Measurements from ENCODE around the gene ASPG.

The ASPG gene

DNA sequence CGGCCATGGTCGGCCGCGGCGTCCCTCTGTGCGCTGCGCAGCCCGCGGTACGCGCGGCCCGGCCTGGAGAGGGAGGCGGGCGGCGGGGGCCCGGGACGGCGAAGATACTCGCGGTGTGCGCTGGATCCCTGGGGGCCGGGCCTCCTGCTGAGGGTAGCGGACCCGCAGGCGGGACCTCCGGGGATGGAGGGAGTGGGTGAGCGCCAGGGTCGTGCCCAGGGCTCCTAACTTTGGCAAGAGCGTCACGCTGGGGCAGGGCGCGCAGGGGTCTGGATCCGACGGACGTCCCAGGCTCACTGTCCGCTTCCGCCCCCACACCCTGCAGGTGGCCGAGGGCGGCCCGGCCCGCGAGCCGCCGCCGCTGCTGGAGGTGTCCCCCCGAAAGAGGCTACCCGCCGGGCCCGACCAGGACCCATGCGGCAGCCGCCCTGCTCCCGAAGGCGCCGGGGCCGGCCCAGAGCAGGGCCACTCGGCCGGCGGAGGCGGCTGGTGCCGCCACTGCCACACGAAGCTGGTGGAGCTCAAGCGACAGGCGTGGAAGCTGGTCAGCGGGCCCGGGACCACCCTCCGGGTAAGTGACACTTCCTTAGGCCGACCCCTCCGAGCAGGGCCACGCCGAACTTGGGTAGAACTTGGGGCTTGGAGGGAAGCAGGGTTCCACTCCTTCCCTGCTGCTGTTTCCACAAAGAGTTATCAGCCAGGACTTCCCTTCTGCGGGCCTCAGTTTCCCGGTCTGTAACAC lies 53.4 kb downstream of the ASPG start:
- no peak for DNase-seq

DNA sequence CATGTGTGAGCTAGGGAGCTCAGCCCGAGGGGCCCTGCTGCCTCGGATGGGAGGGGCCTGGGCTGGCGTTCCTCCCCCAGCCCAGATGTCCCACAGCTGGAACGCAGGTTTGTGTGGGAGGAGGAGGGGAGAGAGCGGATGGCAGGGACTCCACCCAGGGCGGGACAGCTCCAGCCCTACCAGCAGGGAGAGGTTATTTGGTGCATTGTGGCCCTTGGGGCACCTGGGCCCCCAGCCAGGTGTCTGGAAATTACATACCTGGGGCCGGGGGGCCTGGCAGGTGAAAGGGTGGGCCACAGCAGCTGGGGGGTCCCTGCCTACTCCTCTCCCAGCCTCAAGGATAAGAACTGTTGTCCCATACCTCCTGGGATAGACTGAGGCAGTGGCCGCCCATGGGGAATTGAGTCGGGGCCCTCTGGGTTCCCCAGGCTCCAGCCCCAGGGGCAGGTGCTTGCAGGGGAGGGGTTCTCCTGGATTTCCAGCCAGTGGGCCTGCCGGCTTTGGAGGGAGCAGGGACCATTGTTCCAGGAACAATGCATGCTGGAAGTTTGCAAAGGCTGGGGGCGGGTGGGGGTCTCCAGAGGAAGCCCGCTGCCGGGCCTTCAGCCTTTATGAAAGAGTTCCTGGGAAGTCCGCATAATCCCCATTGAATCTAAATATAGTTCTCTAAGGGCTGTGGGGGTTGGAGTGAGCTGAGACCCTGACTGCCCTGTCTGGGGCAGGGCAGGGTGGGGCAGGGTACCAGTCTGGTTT lies 54.1 kb downstream of the ASPG start:
- no peak for DNase-seq

DNA sequence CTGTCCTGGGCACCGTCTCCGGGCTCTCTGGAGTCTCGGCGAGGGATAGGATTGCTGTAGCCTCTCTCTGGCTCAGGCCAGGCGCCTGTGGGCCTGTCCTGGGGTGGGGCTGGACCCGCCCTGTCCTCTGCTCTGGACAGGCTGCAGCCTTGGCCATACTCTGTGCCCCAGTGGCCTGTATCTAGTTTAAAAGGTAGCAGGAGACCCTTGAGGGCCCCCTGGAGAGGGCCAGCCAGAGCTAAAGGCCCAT lies 54.6 kb downstream of the ASPG start:
- DNase-seq = no peak

DNA sequence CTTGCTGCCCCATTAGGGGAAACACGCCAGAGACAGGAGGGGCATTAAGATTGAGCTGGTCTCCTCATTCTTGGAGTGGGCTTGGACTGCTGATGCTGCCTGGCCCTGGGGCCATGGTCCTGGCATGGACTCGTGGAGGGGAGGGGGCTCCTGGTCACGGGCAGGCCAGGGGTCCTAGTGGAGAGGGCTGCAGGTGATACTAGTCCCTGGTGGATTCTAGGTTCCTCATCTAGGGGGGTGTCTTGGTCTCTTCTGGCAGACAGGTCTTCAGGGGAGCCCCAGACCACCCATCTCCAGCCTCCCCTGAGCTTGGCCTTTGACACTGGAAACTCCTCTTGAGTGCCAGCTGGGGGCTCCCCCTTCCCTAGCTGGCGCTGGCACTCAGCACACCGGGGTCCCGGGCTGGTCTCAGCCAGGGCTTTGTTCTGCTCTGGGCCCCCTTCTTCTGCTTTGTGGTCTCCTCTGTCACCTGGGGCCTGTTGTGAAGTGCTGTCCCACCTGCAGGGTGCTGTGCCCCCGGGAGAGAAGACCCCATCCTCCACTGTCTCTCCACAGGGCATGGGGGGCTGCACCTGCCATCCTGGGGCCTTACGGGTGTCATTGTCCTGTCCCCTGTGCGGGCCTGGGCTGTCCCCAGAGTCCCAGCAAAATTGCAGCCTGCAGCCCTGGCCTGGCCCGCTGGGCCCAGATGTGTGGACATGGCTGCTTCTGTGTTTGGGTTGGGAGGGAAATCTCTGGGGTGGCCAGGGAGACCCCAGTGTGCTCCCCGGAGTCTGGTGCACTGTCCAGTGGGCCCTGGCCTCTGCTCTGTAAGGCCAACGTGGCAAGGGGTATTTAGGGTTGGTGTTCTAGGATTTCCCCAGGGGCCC lies 55.2 kb downstream of the ASPG start:
- no peak for DNase-seq

DNA sequence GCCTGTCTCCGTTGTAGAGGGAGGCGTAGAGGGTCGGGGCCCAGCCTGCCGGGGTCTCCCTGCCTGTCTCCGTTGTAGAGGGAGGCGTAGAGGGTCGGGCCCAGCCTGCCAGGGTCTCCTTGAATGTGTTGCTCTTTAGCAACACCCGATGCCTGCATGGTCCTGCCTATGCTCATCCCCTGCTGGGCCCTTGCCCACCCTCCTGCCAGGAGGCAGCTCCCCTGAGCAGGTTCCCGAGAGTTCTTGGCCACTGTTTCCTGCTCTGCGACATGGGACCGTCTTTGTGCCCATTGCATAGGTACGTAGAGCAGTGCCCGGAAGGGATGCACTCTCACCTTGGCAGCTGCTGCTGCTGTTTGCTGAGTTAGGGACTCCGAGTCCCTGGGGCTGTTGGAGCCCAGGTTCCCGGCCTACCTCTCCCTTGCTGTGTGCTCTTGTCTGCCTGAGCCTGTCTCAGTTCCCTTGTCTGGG lies 56.2 kb downstream of the ASPG start:
- DNase-seq = no peak

DNA sequence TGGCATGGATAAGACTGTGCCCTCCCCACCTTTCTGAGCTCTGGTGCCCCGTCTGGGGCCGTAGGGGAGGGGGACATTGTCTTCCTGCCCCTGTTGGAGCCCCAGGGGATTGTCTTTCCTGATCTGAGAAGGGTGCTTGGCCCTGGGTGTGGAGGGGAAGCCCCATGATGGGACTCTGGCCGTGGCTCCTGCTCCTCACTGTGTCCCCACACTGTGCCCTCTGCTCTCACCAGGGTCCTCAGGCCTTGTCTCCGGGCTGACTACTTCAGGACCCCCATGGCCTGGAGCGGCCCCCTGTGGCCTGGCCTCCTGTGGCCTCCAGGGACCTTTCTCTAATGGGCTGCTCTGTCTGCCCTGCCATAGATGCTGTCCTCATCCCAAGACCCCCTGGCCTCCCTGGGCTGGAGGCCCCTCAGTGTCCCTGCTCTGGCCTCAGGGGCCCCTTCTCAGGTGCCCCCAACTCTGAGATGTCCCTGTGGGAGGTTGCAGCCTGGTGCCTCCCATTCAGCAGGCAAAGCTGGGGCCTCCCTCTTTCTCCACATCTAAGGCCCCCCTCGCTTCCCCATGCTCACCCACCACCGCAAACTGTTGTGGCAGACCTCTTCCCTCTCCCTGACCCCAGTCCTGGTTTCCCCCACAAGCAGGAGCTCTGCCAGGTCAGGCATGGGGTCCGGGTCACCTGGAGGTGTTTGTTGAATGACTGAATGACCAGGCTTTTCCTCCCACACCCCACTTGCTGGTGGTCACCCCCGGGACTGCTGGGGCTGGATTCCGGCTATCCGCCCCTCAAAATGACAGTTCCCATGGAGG lies 56.8 kb downstream of the ASPG start:
- DNase-seq = no peak

DNA sequence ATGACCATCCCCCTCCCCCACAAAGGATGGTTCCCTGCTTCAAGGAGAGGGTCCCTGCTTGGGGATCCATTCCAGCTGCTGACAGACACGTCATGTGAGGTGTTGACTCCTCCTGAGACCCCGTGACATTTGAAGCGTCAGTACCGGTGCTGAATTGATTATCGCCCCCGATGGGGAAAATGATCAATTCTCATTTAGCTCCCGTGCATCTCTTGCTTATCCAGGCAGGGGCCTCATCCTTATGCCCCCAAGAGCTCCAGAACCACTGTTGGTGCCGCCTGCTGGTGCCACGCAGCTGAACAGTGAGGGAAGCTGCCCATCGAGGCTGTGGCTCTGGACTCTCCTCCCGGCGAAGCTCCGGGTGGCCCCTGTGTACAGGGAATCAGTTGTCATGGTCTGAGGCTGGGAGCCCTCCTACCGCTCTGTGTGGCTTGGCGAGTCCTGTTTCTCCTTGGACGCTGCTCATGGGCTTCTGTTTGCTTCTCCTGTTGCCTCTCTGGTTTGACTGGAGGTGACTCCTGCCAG lies 57.5 kb downstream of the ASPG start:
- DNase-seq = no peak

DNA sequence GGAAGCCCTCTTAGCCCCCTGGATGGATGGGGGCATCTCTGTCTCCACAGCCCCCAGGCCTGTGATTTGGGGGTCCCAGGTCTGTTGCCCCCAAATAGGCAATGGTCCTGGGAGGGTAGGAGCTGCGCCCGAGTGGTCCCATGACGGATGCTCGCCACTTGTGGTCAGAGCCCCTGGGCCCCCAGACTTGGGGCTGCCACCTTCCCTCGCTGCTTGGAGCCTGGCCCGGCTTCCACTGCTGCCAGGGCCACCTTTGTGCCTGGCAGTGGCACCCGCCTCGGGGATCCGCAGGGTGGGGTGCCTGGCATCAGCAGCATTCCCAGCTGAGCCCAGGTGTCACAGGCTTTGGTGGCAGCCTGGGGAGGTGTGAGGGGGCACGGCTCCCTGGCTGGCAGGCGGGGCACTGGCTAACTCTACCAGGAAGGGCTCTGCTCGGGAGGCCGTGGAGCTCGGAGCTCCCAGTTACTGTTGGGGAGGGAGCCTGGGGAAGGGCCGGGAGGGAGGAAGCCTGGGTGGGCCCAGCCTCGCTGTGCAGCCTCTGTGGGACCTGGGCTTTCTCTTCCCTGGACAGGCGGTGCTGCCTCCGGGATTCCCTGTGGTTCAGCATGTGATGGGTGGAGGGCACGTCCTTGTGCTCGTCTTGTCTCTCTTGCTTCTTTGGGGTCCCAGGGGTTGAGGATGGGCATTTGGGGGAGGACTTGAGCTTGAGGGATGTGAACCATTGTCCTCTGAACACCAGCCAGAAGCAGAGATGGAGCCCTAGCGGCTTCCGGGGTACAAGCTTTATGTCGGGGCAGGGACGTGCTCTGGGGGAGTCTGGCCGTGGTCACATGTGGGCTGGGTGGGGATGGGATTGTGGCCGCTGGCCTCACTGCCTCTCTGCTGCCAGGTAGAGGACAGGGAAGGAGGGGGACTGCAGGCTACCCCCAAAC lies 58.3 kb downstream of the ASPG start:
- DNase-seq = no peak

DNA sequence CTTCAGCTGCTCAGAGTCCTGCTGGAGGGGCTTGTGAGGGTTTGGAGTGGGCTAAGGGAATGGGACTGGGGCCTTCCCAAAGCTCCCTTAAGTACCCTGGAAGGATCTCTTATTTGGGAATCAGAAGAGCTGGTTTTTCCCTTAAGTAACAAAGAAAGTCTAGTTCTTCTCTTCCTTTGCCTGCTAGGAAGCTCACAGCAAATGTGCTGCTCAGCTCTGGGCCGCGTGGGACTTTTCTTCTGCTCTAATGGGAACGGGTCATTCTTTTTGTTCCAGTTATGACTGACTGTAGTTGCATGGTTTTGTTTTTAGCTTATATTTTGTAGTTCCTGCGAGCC lies 58.9 kb downstream of the ASPG start:
- no peak for DNase-seq

DNA sequence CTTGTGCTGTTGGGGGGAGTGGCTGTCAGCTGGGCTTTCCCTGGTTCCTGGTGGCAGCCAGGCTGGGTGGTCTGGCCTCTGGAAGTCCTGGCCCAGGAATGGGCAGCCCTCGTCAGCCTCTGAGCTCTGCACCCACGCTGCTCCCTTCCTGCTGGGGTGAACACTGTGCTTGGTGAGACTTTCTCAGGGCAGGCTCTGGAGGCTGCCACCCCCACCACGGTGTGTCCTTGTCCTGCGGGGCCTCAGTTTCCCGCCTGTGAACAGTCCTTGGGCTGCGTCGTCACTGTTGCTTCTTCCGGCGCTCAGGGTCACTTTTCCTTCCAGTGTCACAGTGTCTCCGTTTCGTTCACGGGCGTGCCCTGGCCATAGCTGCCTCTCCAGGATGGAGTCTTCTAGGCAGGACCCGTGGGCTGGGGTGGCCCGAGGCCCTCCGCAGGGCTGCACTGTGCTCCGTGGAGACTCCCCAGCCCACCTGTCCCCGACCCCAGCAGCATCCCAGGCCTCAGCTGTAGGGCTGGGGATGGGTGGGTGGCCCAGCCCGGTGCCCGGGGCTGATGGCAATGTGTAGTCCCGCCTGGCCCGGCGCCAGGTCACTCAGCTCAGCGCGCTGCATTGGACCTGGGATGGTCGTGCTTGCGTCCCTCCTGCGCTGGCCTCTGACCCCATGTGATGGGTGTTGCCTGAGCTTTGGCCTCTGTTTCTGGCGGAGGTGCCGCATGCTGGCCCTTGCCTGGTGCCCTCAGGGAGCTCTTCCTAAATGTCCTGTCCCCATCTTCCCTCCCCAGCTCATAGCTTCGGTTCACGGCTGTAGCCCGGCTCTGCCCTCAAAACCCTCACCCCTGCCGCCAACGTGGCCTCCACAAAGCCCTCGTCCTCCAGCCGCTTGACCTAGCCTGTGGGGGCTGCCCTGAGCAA lies 59.7 kb downstream of the ASPG start:
- DNase-seq = no peak

DNA sequence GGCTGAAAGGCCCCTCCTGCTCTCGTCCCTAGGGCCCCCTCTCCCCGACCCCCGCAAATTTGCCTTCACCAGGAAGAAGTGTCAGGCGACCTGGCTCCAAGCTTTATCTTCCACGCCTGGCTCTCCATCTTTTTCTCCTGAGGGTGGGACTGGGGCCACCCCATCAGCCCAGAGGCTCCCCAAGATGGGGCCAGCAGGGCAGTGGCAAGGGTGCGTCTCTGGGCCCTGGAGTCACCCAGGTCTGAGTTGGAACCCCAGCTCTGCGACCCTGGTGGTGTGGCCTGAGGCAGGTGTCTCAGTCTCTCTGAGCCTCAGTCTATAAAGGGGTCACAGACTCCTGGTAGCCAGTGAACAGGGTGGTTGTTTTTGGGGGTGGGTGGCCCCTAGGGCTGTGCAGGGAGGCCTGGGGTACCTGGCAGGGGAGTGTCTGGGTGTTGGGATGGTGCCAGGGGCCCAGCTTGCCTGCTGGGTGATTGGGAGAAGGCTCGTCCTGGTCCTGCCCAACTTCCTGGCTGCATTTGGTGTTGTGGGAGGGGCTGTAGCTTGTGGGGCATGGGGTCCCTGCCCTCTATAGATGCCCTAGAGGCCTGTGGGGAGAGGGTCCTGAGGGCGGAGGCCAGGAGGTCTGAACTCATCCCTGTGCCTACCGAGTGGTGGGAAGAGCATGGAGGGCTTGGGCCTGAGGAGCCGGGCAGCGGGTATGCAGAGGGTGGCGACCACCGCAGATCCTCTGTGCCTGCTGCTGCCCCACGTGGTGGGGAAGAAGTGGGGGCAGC lies 60.5 kb downstream of the ASPG start:
- no peak for DNase-seq

DNA sequence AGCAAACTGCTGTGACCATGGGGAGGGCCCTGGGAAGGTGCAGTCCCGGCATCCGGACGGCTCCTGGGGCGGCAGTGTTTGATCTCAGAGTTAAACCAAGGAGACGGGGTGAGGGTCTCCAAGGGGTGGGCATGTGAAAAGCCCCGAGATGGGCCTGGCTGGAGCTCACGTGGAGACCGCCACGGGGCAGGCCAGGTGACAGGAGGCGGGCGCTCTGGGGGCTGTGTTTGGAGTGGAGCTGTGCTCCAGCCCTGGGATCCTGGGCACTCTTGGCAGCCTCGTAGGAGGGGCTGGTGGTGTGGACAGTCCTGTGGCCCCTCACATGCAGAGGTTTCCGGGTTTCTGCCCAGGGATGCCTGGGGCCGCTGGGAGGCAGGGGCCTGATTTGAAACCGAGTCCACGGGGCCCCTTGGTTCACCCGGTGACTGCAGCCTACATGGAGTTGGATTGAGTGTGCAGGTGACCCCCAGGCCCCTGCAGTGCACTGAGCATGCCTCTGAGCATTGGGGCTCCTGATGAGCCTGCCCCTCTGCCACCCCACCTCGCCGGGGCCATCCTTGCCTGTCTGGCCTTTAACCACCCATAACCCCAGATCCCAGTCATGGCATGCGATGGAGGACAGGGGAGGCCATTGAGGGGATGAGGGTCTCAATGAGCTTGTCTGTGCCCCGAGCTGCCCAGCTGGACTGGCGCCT lies 61.3 kb downstream of the ASPG start:
- DNase-seq = no peak

DNA sequence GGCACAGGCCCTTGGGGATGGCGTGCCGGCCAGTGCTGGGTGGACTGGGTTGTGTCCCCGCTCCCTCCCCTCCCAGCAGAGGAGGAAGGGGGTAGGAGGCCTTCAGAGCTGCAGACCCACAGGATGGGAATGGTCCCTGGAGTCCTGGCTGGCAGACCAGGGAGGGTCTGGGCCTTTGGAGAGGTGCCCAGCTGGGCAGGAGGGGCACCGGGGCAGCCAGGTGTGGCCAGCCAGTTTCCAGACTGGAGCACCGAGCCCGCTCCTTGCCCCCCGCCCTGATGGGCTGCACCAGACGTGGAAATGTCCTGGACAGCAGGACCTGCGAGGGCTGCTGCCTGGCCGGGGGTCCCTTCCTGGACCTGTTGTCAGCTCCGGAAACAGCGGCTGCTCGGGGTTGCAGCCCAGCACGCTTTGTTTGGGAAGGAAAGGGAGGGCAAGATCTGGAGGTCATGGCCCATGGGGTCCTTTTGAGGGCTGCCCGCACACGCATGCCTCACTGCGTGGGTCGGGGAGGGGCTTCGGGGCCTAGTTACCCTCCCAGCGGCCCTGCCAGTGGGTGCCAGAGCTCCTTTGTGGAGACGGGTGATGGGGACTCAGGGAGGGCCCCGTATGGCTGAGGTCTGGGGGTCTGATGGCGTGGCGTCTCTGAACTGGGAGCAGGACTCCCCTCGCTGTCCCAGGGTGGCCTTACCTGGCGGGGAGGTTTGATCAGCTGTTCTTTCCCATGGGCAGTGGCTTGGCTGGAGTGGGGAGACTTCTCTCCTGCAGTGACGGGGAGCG lies 62.0 kb downstream of the ASPG start:
- no peak for DNase-seq

DNA sequence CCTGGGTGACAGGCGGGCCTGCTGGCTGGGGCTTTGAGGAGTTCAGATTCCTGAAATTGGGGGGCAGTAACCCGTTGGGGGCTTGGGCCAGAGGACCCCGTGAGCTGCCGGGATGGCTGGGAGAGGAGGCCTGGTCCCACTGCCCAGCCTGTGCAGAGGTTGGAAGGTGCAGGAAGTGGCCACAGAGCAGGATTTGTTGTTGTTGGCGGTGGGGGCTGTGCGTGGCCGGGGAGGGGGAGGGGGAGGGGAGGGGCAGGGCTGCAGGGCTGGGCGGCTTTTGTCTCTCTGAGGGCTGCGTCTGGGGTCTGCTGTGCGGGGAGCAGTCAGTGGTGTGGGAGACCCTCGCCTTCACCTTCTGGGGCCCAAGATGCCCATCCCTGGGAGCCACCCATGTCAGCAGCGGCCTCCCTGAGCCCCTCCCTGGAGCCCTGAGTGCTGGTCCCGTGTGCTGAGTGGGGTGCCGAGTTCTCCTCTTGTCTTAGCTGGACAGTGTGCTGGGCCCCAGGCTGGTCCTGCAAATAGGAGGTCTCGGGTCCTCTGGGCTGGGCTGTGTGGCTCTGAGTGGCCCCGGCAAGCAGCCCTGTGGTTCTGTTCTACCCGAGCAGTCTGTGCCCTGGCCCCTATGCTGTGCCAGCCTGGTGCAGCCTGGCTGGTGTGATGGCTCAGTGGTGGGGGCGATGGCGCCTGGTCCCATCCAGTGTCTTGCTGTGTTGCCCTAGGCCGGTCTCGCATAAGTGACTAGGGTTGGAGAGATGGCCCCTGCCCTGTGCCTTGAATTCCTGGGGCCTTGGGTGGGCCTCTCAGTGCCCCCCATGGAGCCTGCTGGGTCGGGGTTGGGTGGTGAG lies 63.2 kb downstream of the ASPG start:
- DNase-seq = no peak

DNA sequence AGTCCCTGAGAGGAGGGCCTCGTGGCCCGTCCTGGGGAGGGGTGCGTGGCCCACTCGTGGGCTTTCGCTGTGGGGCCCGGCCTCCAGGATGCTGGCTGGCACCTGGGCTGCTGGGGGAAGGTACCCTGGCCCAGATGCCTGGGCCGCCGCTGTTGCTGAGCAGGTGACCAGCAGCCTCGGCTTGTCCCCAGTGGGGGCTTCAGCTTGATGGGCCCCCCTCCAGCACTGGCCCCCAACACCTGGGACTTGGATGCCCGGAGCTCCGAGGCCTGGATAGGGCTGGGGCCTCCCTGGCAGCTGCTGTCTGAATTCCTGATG lies 63.7 kb downstream of the ASPG start:
- no peak for DNase-seq

DNA sequence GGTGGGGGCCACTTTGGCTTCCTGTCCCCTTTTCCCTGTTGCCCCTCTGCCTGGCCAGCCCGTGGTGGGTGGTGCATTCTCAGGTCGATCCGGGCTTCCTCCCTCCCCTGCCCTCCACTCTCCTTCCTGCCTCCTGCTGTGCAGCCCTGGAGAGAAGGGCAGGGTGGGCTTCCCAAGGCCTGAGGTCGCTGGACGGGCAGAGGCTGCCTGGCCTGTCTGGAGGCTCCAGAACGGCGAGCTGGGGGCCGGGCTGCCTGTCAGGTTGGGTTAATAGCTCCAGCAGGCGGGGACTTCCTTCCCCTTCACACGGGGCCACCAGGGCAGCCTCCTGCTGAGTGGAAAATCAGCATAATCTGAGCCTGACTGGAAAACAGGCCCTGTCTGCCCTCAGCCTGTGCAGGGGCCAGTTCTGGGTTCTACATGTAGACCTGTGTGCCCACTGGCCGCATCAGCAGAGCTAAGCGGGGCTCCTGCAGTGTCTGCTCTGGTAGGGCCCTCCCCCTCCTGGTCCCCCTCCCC lies 64.2 kb downstream of the ASPG start:
- DNase-seq = peak; percentile 87
